Loucy (cell line): ENCODE data around the gene GIMAP8.

Experiments
- H2AFZ ChIP-seq: fragments of 200-600 bp; sonication (generic); 2 replicates; pipeline ENCODE4 v1.6.0; 2016; ENCODE audit warnings: antibody characterized with exemption, mild to moderate bottlenecking, low read length, moderate library complexity
- H3F3A ChIP-seq: fragments of 200-600 bp; 2 replicates; pipeline ENCODE4 v1.6.0; 2016; ENCODE audit warnings: antibody characterized with exemption, low read depth, mild to moderate bottlenecking
- H3K27me3 ChIP-seq: fragments of 200-600 bp; sonication (generic); 2 replicates; pipeline ENCODE4 v1.6.1; 2014; ENCODE audit warnings: low read length, mild to moderate bottlenecking; ENCODE audit not compliant: insufficient read depth, poor library complexity, severe bottlenecking
- H3K36me3 ChIP-seq: fragments of 200-600 bp; sonication (generic); 2 replicates; pipeline ENCODE4 v1.6.1; 2016; ENCODE audit warnings: low read length; ENCODE audit not compliant: insufficient read depth
- H3K4me1 ChIP-seq: fragments of 200-600 bp; sonication (generic); 2 replicates; pipeline ENCODE4 v1.5.1; 2014; ENCODE audit warnings: low read length, mild to moderate bottlenecking; ENCODE audit not compliant: insufficient read depth, poor library complexity, severe bottlenecking
- H3K4me2 ChIP-seq: fragments of 200-600 bp; sonication (generic); 2 replicates; pipeline ENCODE4 v1.6.0; 2014; ENCODE audit warnings: antibody characterized with exemption, low read length, low read depth, mild to moderate bottlenecking; ENCODE audit not compliant: poor library complexity, severe bottlenecking
- H3K4me3 ChIP-seq: fragments of 200-600 bp; sonication (generic); 2 replicates; pipeline ENCODE4 v1.5.1; 2014; ENCODE audit warnings: low read length, mild to moderate bottlenecking, mixed read lengths; ENCODE audit not compliant: poor library complexity, severe bottlenecking
- H3K79me2 ChIP-seq: fragments of 200-600 bp; sonication (generic); 2 replicates; pipeline ENCODE4 v1.6.1; 2014; ENCODE audit warnings: low read length; ENCODE audit not compliant: insufficient read depth
- H3K9ac ChIP-seq: fragments of 200-600 bp; sonication (generic); 2 replicates; pipeline ENCODE4 v1.6.0; 2014; ENCODE audit warnings: mild to moderate bottlenecking, low read depth, low read length, moderate library complexity; ENCODE audit not compliant: poor library complexity, severe bottlenecking
- H3K9me2 ChIP-seq: fragments of 200-600 bp; sonication (generic); replicated peaks from 2 replicates; pipeline ENCODE4 v1.6.1; 2016; ENCODE audit warnings: low read depth, low read length, mixed read lengths
- H3K9me3 ChIP-seq: fragments of 200-600 bp; sonication (generic); 2 replicates; pipeline ENCODE4 v1.6.1; 2014; ENCODE audit warnings: mild to moderate bottlenecking, antibody characterized with exemption, low read length, low read depth; ENCODE audit not compliant: insufficient read depth
- H4K20me1 ChIP-seq: fragments of 200-600 bp; sonication (generic); 2 replicates; pipeline ENCODE4 v1.6.0; 2014; ENCODE audit warnings: antibody characterized with exemption, low read length, mild to moderate bottlenecking; ENCODE audit not compliant: insufficient read depth, poor library complexity, severe bottlenecking
- EZH2phosphoT487 ChIP-seq: fragments of 200-600 bp; IDR thresholded peaks from 2 replicates; pipeline ENCODE4 v1.6.1; 2018; ENCODE audit warnings: antibody characterized with exemption, mild to moderate bottlenecking, moderate library complexity, borderline replicate concordance
- TF ChIP-seq, protein P1 (sequence below): fragments of 200-600 bp; sonication (generic); conservative IDR thresholded peaks from 2 replicates; pipeline ENCODE4 v1.5.1; 2014; ENCODE audit warnings: mild to moderate bottlenecking, antibody characterized with exemption, low read length

Gene GIMAP8

DNA sequence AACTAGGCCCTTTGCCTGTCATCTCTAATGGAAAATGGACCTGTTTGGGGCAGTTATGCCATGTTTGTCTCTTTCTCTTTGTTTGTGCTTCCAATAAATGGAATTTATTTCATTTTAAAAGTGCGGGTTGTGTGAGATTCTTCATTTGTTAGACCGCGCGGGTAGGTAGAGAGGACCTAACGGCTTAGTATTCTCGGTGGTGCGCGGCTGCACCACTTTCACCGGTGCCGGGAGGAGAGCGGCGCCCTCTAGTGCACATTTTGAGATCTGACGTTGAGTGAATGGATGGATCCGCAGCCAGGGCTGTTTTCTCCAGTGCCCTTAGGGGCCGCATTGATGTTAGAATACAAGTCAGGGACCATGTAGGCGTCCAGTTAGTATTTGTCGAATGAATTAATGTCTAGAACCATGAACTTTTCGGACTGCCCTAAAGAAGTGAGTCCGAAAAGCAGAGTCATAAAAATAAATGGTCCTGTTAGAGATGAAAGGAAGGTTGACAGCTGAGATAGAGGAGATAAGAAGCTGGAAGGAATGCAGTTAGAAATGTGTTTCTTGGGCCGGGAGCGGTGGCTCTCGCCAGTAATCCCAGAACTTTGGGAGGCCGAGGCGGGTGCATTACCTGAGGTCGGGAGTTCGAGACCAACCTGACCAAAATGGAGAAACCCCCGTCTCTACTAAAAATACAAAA is 29.3 kb upstream of the GIMAP8 start:
- no peaks in the 10 kb centered on the region for H3K9me3 ChIP-seq
- peaks cover 7% of the 10 kb centered on the region for H3K4me1 ChIP-seq
- H3K27me3 ChIP-seq: no peaks in the 10 kb centered on the region
- H3K4me2 ChIP-seq: peak overlapping the region; percentile 46
- H2AFZ ChIP-seq: peak overlapping the region; percentile 93
- no peak for TF ChIP-seq EZH2phosphoT487
- TF ChIP-seq, protein P1, sequence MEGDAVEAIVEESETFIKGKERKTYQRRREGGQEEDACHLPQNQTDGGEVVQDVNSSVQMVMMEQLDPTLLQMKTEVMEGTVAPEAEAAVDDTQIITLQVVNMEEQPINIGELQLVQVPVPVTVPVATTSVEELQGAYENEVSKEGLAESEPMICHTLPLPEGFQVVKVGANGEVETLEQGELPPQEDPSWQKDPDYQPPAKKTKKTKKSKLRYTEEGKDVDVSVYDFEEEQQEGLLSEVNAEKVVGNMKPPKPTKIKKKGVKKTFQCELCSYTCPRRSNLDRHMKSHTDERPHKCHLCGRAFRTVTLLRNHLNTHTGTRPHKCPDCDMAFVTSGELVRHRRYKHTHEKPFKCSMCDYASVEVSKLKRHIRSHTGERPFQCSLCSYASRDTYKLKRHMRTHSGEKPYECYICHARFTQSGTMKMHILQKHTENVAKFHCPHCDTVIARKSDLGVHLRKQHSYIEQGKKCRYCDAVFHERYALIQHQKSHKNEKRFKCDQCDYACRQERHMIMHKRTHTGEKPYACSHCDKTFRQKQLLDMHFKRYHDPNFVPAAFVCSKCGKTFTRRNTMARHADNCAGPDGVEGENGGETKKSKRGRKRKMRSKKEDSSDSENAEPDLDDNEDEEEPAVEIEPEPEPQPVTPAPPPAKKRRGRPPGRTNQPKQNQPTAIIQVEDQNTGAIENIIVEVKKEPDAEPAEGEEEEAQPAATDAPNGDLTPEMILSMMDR: peak; percentile 91
- H3K9ac ChIP-seq: no peak overlapping the region
- H3F3A ChIP-seq: no peaks in the 10 kb centered on the region
- H4K20me1 ChIP-seq: no peaks in the 10 kb centered on the region
- H3K79me2 ChIP-seq: no peaks in the 10 kb centered on the region
- H3K9me2 ChIP-seq: no peaks in the 10 kb centered on the region
- peak overlapping the region; percentile 48 for H3K4me3 ChIP-seq
- H3K36me3 ChIP-seq: no peaks in the 10 kb centered on the region

DNA sequence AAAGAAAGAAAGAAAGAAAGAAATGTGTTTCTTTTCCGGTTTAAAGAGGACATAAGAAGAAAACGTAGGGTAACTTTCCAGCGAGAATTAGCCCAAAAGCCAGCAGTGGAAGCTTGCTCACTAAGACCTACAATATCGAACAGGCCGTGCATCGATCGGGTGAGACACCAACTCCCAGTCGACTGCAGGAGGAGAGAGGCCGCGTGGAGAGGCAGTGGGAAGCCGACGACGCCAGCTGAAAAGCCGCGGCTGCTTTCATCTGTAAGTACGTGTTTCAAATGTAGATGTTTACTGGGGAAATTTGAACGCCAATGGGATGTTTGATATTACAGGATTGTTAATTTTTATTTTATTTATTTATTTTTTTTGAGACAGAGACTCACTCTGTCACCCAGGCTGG is 28.6 kb upstream of the GIMAP8 start:
- Histone ChIP-seq H3K9me3 (no peaks in the 10 kb centered on the region), H3K27me3 (no peaks in the 10 kb centered on the region), H3K36me3 (no peaks in the 10 kb centered on the region), H3K4me2 (no peak overlapping the region), H4K20me1 (no peaks in the 10 kb centered on the region), H3K9ac (no peak overlapping the region), H3K9me2 (no peaks in the 10 kb centered on the region), H3K4me1 (peaks cover 7% of the 10 kb centered on the region), H2AFZ (no peak overlapping the region), H3K4me3 (no peak overlapping the region), H3K79me2 (no peaks in the 10 kb centered on the region), H3F3A (no peaks in the 10 kb centered on the region)
- TF ChIP-seq EZH2phosphoT487: no peak
- TF ChIP-seq, protein P1: no peak

- H2AFZ ChIP-seq: no peak overlapping the region
- H3K9ac ChIP-seq: no peak overlapping the region
These were observed 24.8 kb upstream of the GIMAP8 start for GRCh38 chr7:150425670-150426069.

More at GRCh38 chr7:150425670-150426069, 24.8 kb upstream of the GIMAP8 start:
- H3K4me3 ChIP-seq: no peak overlapping the region
- peaks cover 26% of the 10 kb centered on the region for H3K4me1 ChIP-seq
- H3K36me3 ChIP-seq: no peaks in the 10 kb centered on the region
- H3K79me2 ChIP-seq: no peaks in the 10 kb centered on the region
- H3K27me3 ChIP-seq: no peaks in the 10 kb centered on the region
- no peak overlapping the region for H3K4me2 ChIP-seq
- no peaks in the 10 kb centered on the region for H4K20me1 ChIP-seq
- H3K9me2 ChIP-seq: no peaks in the 10 kb centered on the region
- H3F3A ChIP-seq: no peaks in the 10 kb centered on the region; the same call in 1 of the 2 replicates
- no peaks in the 10 kb centered on the region for H3K9me3 ChIP-seq
- TF ChIP-seq, protein P1: no peak
- no peak for TF ChIP-seq EZH2phosphoT487
